ENCODE measurements around the gene NDC80.
"Not testable (repeated sequence)": the region's sequence is repeated elsewhere in the genome, so short reads cannot be mapped to it uniquely, and the experiment has no call there.

NDC80 gene

GRCh38 chr18:2571200-2572170 is at the start of gene NDC80, which contains the start of gene METTL4:
TSS of gene NDC80 (plus strand) at chr18:2571557. CDS start at chr18:2572986, 1,429 bp downstream.
TSS of gene METTL4 (minus strand) at chr18:2571505. CDS start at chr18:2567216, 4,289 bp downstream.
- peak; percentile 92 for DNase-seq (ENCODE audit: low read depth)

- DNase-seq (ENCODE audit: low read depth): no peak
Measured at GRCh38 chr18:2522112-2522511, 49.2 kb upstream of the NDC80 start.

GRCh38 chr18:2524794-2525198 is 46.6 kb upstream of the NDC80 start:
- not testable (repeated sequence) for DNase-seq (ENCODE audit: low read depth)

GRCh38 chr18:2526329-2526728 is 45.0 kb upstream of the NDC80 start:
- no peak for DNase-seq (ENCODE audit: low read depth)

GRCh38 chr18:2529154-2529553 is 42.2 kb upstream of the NDC80 start:
- DNase-seq (ENCODE audit: low read depth): peak; percentile 74

GRCh38 chr18:2531751-2532150 is 39.6 kb upstream of the NDC80 start:
- no peak for DNase-seq (ENCODE audit: low read depth)

GRCh38 chr18:2532797-2533196 is 38.6 kb upstream of the NDC80 start:
- DNase-seq (ENCODE audit: low read depth): no peak

GRCh38 chr18:2534906-2535305 is 36.5 kb upstream of the NDC80 start:
- no peak for DNase-seq (ENCODE audit: low read depth)

- no peak for DNase-seq (ENCODE audit: low read depth)
Measured at GRCh38 chr18:2535419-2535910, 35.9 kb upstream of the NDC80 start.

GRCh38 chr18:2536063-2536462 is 35.3 kb upstream of the NDC80 start:
- DNase-seq (ENCODE audit: low read depth): no peak

- peak; percentile 96 for DNase-seq (ENCODE audit: low read depth)
Measured at GRCh38 chr18:2536493-2536892, 34.9 kb upstream of the NDC80 start.

- DNase-seq (ENCODE audit: low read depth): no peak
Measured at GRCh38 chr18:2537296-2537695, 34.1 kb upstream of the NDC80 start.

- no peak for DNase-seq (ENCODE audit: low read depth)
Measured at GRCh38 chr18:2538236-2538635, 33.1 kb upstream of the NDC80 start.

GRCh38 chr18:2538844-2539243 is 32.5 kb upstream of the NDC80 start:
- DNase-seq (ENCODE audit: low read depth): no peak

GRCh38 chr18:2540575-2540974 is 30.8 kb upstream of the NDC80 start:
- DNase-seq (ENCODE audit: low read depth): no peak

GRCh38 chr18:2541925-2542563 is 29.3 kb upstream of the NDC80 start:
- DNase-seq (ENCODE audit: low read depth): peak; percentile 68

GRCh38 chr18:2545155-2545554 is 26.2 kb upstream of the NDC80 start:
- DNase-seq (ENCODE audit: low read depth): no peak

GRCh38 chr18:2547477-2548087 is 23.8 kb upstream of the NDC80 start:
- DNase-seq (ENCODE audit: low read depth): peak; percentile 75

- no peak for DNase-seq (ENCODE audit: low read depth)
Measured at GRCh38 chr18:2549462-2549861, 21.9 kb upstream of the NDC80 start.

GRCh38 chr18:2551425-2551824 is 19.9 kb upstream of the NDC80 start:
- no peak for DNase-seq (ENCODE audit: low read depth)

- no peak for DNase-seq (ENCODE audit: low read depth)
Measured at GRCh38 chr18:2554696-2555095, 16.7 kb upstream of the NDC80 start.

GRCh38 chr18:2555895-2556294 is 15.5 kb upstream of the NDC80 start:
- no peak for DNase-seq (ENCODE audit: low read depth)
